H9 (cell line): ENCODE results near the gene DOCK10. TPM values are rescaled to one million over a fixed set of nuclear protein-coding genes. Genes with fewer than 3 reads are reported as not detected.

Experiments used
- DNase-seq: peaks from one replicate; pipeline ENCODE4 v3.0.0-alpha.2; 2017
- H2AFZ ChIP-seq: one replicate; pipeline ENCODE4 v1.6.1; 2013; ENCODE audit warnings: mild to moderate bottlenecking, low read length, control low read depth, moderate library complexity
- H2AK5ac ChIP-seq: 2 replicates; pipeline ENCODE4 v1.6.1; 2013; ENCODE audit warnings: low read length, control low read depth, mixed read lengths; ENCODE audit not compliant: insufficient read length
- H2BK120ac ChIP-seq: one replicate; pipeline ENCODE4 v1.6.1; 2013; ENCODE audit warnings: low read depth, mild to moderate bottlenecking, low read length, control low read depth, inconsistent platforms; ENCODE audit not compliant: poor library complexity, severe bottlenecking
- H2BK12ac ChIP-seq: 2 replicates; pipeline ENCODE4 v1.6.1; 2013; ENCODE audit warnings: low read length, control low read depth, mixed read lengths, low read depth; ENCODE audit not compliant: insufficient read length
- H2BK15ac ChIP-seq: 2 replicates; pipeline ENCODE4 v1.6.1; 2013; ENCODE audit warnings: low read depth, low read length, control low read depth
- H2BK20ac ChIP-seq: one replicate; pipeline ENCODE4 v1.6.1; 2013; ENCODE audit warnings: low read depth, mild to moderate bottlenecking, low read length, control low read depth, inconsistent platforms; ENCODE audit not compliant: poor library complexity, severe bottlenecking
- H2BK5ac ChIP-seq: 2 replicates; pipeline ENCODE4 v1.6.1; 2013; ENCODE audit warnings: low read length, control low read depth, mixed read lengths; ENCODE audit not compliant: insufficient read length
- H3K14ac ChIP-seq: 2 replicates; pipeline ENCODE4 v1.6.1; 2013; ENCODE audit warnings: low read length, control low read depth; ENCODE audit not compliant: insufficient read depth
- H3K18ac ChIP-seq: 2 replicates; pipeline ENCODE4 v1.6.1; 2013; ENCODE audit warnings: low read depth, mild to moderate bottlenecking, mixed read lengths, low read length, control low read depth; ENCODE audit not compliant: insufficient read length
- H3K23ac ChIP-seq: 2 replicates; pipeline ENCODE4 v1.6.1; 2013; ENCODE audit warnings: low read length, control low read depth, mixed read lengths, low read depth; ENCODE audit not compliant: insufficient read length
- H3K23me2 ChIP-seq: 2 replicates; pipeline ENCODE4 v1.6.1; 2013; ENCODE audit warnings: low read depth, mild to moderate bottlenecking, mixed read lengths, low read length, control low read depth; ENCODE audit not compliant: insufficient read length, poor library complexity, severe bottlenecking
- H3K27ac ChIP-seq: 2 replicates; pipeline ENCODE4 v1.5.1; 2013; ENCODE audit warnings: low read length, control low read depth, mixed read lengths, low read depth; ENCODE audit not compliant: insufficient read length
- H3K27me3 ChIP-seq: 2 replicates; pipeline ENCODE4 v1.6.1; 2013; ENCODE audit warnings: low read length, control low read depth, inconsistent platforms; ENCODE audit not compliant: insufficient read depth
- H3K4ac ChIP-seq: 2 replicates; pipeline ENCODE4 v1.6.1; 2013; ENCODE audit warnings: low read depth, mild to moderate bottlenecking, control low read depth, inconsistent platforms, low read length, moderate library complexity
- H3K4me1 ChIP-seq: 2 replicates; pipeline ENCODE4 v1.6.1; 2013; ENCODE audit warnings: low read length, control low read depth, inconsistent platforms; ENCODE audit not compliant: insufficient read depth
- H3K4me2 ChIP-seq: 2 replicates; pipeline ENCODE4 v1.6.1; 2013; ENCODE audit warnings: low read length, control low read depth, mixed read lengths; ENCODE audit not compliant: insufficient read length, insufficient read depth
- H3K56ac ChIP-seq: 2 replicates; pipeline ENCODE4 v1.6.1; 2013; ENCODE audit warnings: low read depth, mild to moderate bottlenecking, mixed read lengths, low read length, control low read depth; ENCODE audit not compliant: insufficient read length
- H3K79me1 ChIP-seq: 2 replicates; pipeline ENCODE4 v1.6.1; 2013; ENCODE audit warnings: low read depth, mild to moderate bottlenecking, moderate library complexity, low read length, control low read depth, inconsistent platforms; ENCODE audit not compliant: insufficient read depth, poor library complexity, severe bottlenecking
- H3K79me2 ChIP-seq: 2 replicates; pipeline ENCODE4 v1.6.1; 2013; ENCODE audit warnings: low read length, control low read depth, inconsistent platforms; ENCODE audit not compliant: insufficient read depth
- H3K9ac ChIP-seq: 2 replicates; pipeline ENCODE4 v1.6.1; 2013; ENCODE audit warnings: low read length, control low read depth, mixed read lengths; ENCODE audit not compliant: insufficient read length; ENCODE audit errors: extremely low read depth
- H3K9me3 ChIP-seq: one replicate; pipeline ENCODE4 v1.6.1; 2013; ENCODE audit warnings: low read depth, low read length, inconsistent platforms; ENCODE audit not compliant: control insufficient read depth
- H3T11ph ChIP-seq: one replicate; pipeline ENCODE4 v1.6.1; 2013; ENCODE audit warnings: mild to moderate bottlenecking, low read length, control low read depth, inconsistent platforms
- H4K20me1 ChIP-seq: one replicate; pipeline ENCODE4 v1.6.1; 2013; ENCODE audit not compliant: control insufficient read depth, insufficient read length, insufficient read depth
- H4K5ac ChIP-seq: 2 replicates; pipeline ENCODE4 v1.6.1; 2013; ENCODE audit warnings: low read depth, mild to moderate bottlenecking, mixed read lengths, low read length, control low read depth; ENCODE audit not compliant: insufficient read length
- H4K8ac ChIP-seq: replicated peaks from 2 replicates; pipeline ENCODE4 v1.6.1; 2013; ENCODE audit warnings: low read length, control low read depth, mixed read lengths, low read depth; ENCODE audit not compliant: insufficient read length
- H4K91ac ChIP-seq: 2 replicates; pipeline ENCODE4 v1.6.1; 2013; ENCODE audit warnings: low read depth, mild to moderate bottlenecking, moderate library complexity, mixed read lengths, low read length, control low read depth; ENCODE audit not compliant: insufficient read length
- H3K27ac Mint-ChIP-seq, 3 experiments: 2 replicates in 2 of 3; 3 replicates in 1 of 3; pipeline ENCODE4 v1.8.0; 2020 to 2021; ENCODE audit warnings: mixed read lengths in 3 of 3, mild to moderate bottlenecking in 1 of 3, moderate library complexity in 1 of 3
- H3K27me3 Mint-ChIP-seq: 2 replicates; pipeline ENCODE4 v1.8.0; 2021; ENCODE audit warnings: low read depth, mild to moderate bottlenecking, moderate library complexity, mixed read lengths
- H3K36me3 Mint-ChIP-seq, 3 experiments: 2 replicates in 2 of 3; 3 replicates in 1 of 3; pipeline ENCODE4 v1.8.0; 2020 to 2021; ENCODE audit warnings: low read depth in 3 of 3, mixed read lengths in 3 of 3; ENCODE audit not compliant: insufficient read depth in 1 of 3
- H3K4me1 Mint-ChIP-seq, 2 experiments: 2 replicates each; pipeline ENCODE4 v1.8.0; 2020; ENCODE audit warnings: mixed read lengths in 2 of 2
- H3K4me3 Mint-ChIP-seq, 2 experiments: 2 replicates in 1 of 2; 3 replicates in 1 of 2; pipeline ENCODE4 v1.8.0; 2020 to 2021; ENCODE audit warnings: mild to moderate bottlenecking in 2 of 2, mixed read lengths in 2 of 2, moderate library complexity in 1 of 2
- H3K9me3 Mint-ChIP-seq, 2 experiments: 2 replicates in 1 of 2; 3 replicates in 1 of 2; pipeline ENCODE4 v1.8.0; 2020; ENCODE audit warnings: mild to moderate bottlenecking in 2 of 2, mixed read lengths in 2 of 2, moderate library complexity in 1 of 2
- WGBS: extraction: QIAGEN DNeasy Blood & Tissue Kit; methylation state at CpG from one replicate; pipeline ENCODE4 v1.1.7; 2013; ENCODE audit warnings: missing lambda C conversion rate, low lambda C conversion rate, mixed read lengths; ENCODE audit not compliant: insufficient read length; ENCODE audit errors: extremely low coverage; 5-methylcytosine and 5-hydroxymethylcytosine counted together
- total RNA-seq: library from RNA; stranded (reverse); gene quantifications from 2 replicates; pipeline ENCODE4 v1.2.1, GENCODE V29; 2021
- TF ChIP-seq, protein P1 (sequence below): fragments of 200-600 bp; sonication (generic); conservative IDR thresholded peaks from 3 replicates; pipeline ENCODE4 v1.8.0; 2021; ENCODE audit warnings: antibody characterized with exemption, mild to moderate bottlenecking

DOCK10 gene
- total RNA-seq, 1 experiment from 2014 or later: 0.79 TPM

DNA sequence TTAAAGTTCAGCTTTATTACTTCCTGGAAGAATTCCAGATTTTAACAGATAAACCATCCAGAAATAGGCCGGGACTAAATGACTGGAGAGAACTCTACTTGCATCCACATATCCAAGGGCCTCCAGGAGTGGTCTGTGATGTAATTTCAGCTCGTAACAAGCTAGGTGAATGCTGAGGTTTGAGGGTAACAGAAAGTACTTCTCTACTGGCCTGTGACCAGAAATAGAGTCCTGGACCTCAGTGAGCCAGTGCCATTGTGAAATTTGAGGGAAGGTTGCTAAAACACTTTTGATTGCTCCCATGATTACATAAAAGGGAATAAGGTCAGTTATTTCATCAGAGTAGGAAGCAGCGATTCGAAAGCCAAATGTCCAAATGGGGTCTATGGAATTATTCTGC, 158.1 kb downstream of the DOCK10 start:
- no CpG with 5 or more reads among the region's 4 CpGs for WGBS
- Mint-ChIP-seq H3K4me3 (no peak overlapping the region), H3K36me3 (peaks cover 0 to 7% (median 0%) of the 10 kb centered on the region in 3 experiments; a peak in 1 of 7 replicates), H3K4me1 (peaks cover 0 to 2% of the 10 kb centered on the region in 2 experiments; a peak in 1 of 4 replicates), H3K27me3 (no peaks in the 10 kb centered on the region), H3K9me3 (peaks cover 0 to 4% of the 10 kb centered on the region in 2 experiments; a peak in 2 of 5 replicates), H3K27ac (no peak overlapping the region)
- Histone ChIP-seq H3K56ac (no peak overlapping the region), H3K4me2 (no peak overlapping the region), H2BK5ac (no peak overlapping the region), H2AK5ac (no peak overlapping the region), H3K79me2 (no peaks in the 10 kb centered on the region), H3K23ac (no peak overlapping the region), H3T11ph (no peak overlapping the region), H4K91ac (no peak overlapping the region), H4K20me1 (no peaks in the 10 kb centered on the region), H4K5ac (no peak overlapping the region), H2BK120ac (no peak overlapping the region), H3K79me1 (no peaks in the 10 kb centered on the region), H2BK15ac (no peak overlapping the region), H2BK20ac (no peak overlapping the region), H4K8ac (no peak overlapping the region), H3K9me3 (no peaks in the 10 kb centered on the region), H2AFZ (no peak overlapping the region), H2BK12ac (no peak overlapping the region), H3K4me1 (no peaks in the 10 kb centered on the region), H3K14ac (no peak overlapping the region), H3K23me2 (no peaks in the 10 kb centered on the region), H3K4ac (no peak overlapping the region), H3K27ac (no peak overlapping the region), H3K18ac (no peak overlapping the region), H3K27me3 (no peaks in the 10 kb centered on the region), H3K9ac (no peak overlapping the region)
- no peak for DNase-seq
- TF ChIP-seq, protein P1, sequence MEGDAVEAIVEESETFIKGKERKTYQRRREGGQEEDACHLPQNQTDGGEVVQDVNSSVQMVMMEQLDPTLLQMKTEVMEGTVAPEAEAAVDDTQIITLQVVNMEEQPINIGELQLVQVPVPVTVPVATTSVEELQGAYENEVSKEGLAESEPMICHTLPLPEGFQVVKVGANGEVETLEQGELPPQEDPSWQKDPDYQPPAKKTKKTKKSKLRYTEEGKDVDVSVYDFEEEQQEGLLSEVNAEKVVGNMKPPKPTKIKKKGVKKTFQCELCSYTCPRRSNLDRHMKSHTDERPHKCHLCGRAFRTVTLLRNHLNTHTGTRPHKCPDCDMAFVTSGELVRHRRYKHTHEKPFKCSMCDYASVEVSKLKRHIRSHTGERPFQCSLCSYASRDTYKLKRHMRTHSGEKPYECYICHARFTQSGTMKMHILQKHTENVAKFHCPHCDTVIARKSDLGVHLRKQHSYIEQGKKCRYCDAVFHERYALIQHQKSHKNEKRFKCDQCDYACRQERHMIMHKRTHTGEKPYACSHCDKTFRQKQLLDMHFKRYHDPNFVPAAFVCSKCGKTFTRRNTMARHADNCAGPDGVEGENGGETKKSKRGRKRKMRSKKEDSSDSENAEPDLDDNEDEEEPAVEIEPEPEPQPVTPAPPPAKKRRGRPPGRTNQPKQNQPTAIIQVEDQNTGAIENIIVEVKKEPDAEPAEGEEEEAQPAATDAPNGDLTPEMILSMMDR: no peak
